ENCODE data around the gene UBAP2.

The UBAP2 gene

DNA sequence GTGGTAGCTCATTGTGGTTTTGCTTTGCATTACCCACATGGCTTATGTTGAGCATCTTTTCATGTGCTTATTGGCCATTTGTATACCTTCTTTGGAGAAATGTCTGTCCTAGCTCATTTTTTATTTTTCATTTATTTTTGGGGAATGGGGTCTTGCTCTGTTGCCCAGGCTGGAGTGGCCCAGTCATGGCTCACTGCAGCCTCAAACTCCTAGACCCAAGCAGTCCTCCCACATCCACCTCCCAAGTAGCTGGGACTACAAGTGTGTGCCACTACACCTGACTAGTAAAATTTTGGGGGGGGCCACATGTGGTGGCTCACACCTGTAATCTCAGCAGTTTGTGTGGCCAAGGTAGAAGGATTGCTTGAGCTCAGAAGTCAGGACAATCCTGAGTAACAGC, 154.4 kb downstream of the UBAP2 start:
- no peaks in the 10 kb centered on the region for H3K9me3 ChIP-seq (replicated peaks; ENCODE audit: insufficient read depth, low read length)
- DNase-seq, result no peak
- H3K4me1 ChIP-seq (ENCODE audit: low read length), result no peaks in the 10 kb centered on the region
- no peak overlapping the region for H3K27ac ChIP-seq (ENCODE audit: low read length)
- H3K4me2 ChIP-seq (ENCODE audit: low read depth, low read length), result no peak overlapping the region
- no peaks in the 10 kb centered on the region for H3F3A ChIP-seq (ENCODE audit: insufficient read depth, low read length)
- H3K9me2 ChIP-seq (replicated peaks; ENCODE audit: insufficient read depth, low read length), result no peaks in the 10 kb centered on the region
- H3K79me2 ChIP-seq (ENCODE audit: low read length), result peaks cover 32% of the 10 kb centered on the region
- no peak overlapping the region for H2AFZ ChIP-seq (ENCODE audit: low read length)
- no peak overlapping the region for H3K4me3 ChIP-seq (ENCODE audit: low read length)
- no peaks in the 10 kb centered on the region; the same call in 1 of the 2 replicates for H3K36me3 ChIP-seq (replicated peaks; ENCODE audit: insufficient read depth, low read length)
- TF ChIP-seq, protein P1, sequence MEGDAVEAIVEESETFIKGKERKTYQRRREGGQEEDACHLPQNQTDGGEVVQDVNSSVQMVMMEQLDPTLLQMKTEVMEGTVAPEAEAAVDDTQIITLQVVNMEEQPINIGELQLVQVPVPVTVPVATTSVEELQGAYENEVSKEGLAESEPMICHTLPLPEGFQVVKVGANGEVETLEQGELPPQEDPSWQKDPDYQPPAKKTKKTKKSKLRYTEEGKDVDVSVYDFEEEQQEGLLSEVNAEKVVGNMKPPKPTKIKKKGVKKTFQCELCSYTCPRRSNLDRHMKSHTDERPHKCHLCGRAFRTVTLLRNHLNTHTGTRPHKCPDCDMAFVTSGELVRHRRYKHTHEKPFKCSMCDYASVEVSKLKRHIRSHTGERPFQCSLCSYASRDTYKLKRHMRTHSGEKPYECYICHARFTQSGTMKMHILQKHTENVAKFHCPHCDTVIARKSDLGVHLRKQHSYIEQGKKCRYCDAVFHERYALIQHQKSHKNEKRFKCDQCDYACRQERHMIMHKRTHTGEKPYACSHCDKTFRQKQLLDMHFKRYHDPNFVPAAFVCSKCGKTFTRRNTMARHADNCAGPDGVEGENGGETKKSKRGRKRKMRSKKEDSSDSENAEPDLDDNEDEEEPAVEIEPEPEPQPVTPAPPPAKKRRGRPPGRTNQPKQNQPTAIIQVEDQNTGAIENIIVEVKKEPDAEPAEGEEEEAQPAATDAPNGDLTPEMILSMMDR (IDR thresholded peaks at IDR 0.05; ENCODE audit: low read length), result no peak
- TF ChIP-seq EZH2 (optimal IDR thresholded peaks at IDR 0.05; ENCODE audit: low read depth, low read length), result no peak
- no peak for TF ChIP-seq EZH2phosphoT487 (IDR thresholded peaks at IDR 0.05; ENCODE audit: low read length)
- no peak overlapping the region for H3K9ac ChIP-seq (ENCODE audit: low read length)
- H4K20me1 ChIP-seq (ENCODE audit: insufficient read depth, low read length), result no peaks in the 10 kb centered on the region
- no peaks in the 10 kb centered on the region for H3K27me3 ChIP-seq (replicated peaks; ENCODE audit: insufficient read depth, low read length)

DNA sequence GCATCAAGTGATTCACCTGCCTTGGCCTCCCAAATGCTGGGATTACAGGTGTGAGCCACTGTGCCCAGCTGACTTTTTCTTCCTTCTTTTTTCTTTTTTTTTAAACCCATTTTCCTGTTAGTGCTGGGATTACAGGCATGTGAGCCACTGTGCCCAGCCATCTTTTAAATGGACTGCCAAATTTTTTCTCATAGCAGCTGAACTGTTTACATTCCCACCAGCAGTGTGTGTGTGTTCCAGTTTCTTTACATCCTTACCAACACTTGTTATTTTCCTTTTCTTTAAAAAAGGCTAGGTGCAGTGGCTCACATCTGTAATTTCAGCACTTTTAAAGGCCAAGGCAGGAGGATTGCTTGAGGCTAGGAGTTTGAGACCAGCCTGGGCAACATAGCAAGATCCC, 154.8 kb downstream of the UBAP2 start:
- no peak for TF ChIP-seq EZH2 (optimal IDR thresholded peaks at IDR 0.05; ENCODE audit: low read depth, low read length)
- TF ChIP-seq EZH2phosphoT487 (IDR thresholded peaks at IDR 0.05; ENCODE audit: low read length), result no peak
- TF ChIP-seq, protein P1 (IDR thresholded peaks at IDR 0.05; ENCODE audit: low read length), result no peak
- Histone ChIP-seq H3K79me2 (ENCODE audit: low read length) (peaks cover 32% of the 10 kb centered on the region), H3K9me2 (replicated peaks; ENCODE audit: insufficient read depth, low read length) (no peaks in the 10 kb centered on the region), H3F3A (ENCODE audit: insufficient read depth, low read length) (no peaks in the 10 kb centered on the region), H3K9me3 (replicated peaks; ENCODE audit: insufficient read depth, low read length) (no peaks in the 10 kb centered on the region), H3K4me3 (ENCODE audit: low read length) (no peak overlapping the region), H4K20me1 (ENCODE audit: insufficient read depth, low read length) (no peaks in the 10 kb centered on the region), H3K27me3 (replicated peaks; ENCODE audit: insufficient read depth, low read length) (no peaks in the 10 kb centered on the region), H3K4me2 (ENCODE audit: low read depth, low read length) (no peak overlapping the region), H3K36me3 (replicated peaks; ENCODE audit: insufficient read depth, low read length) (no peaks in the 10 kb centered on the region; the same call in 1 of the 2 replicates), H3K9ac (ENCODE audit: low read length) (no peak overlapping the region), H2AFZ (ENCODE audit: low read length) (no peak overlapping the region), H3K27ac (ENCODE audit: low read length) (no peak overlapping the region), H3K4me1 (ENCODE audit: low read length) (no peaks in the 10 kb centered on the region)
- DNase-seq, result no peak

DNA sequence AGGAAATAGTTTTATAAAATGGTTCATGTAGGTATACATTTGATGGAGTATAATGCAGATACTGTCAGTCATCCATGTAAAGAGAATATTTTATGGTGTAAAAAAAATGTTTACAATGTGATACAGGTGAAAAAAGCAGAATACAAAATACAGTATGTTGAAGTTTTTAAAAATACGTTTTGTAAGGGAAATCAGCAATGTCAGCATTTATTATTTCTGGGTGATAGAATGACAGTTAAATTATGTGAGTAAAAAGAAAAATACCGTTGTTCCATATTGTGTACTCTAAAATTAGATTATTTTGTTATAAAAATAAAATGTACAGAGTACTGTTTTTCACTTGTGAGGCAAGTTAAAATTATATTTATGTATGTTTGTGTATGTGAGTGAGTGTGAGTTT, 162.7 kb downstream of the UBAP2 start:
- Histone ChIP-seq H3K27ac (ENCODE audit: low read length) (no peak overlapping the region), H3K9me3 (replicated peaks; ENCODE audit: insufficient read depth, low read length) (no peaks in the 10 kb centered on the region), H3K4me3 (ENCODE audit: low read length) (no peak overlapping the region), H3K79me2 (ENCODE audit: low read length) (peaks cover 49% of the 10 kb centered on the region), H3K27me3 (replicated peaks; ENCODE audit: insufficient read depth, low read length) (no peaks in the 10 kb centered on the region), H2AFZ (ENCODE audit: low read length) (no peak overlapping the region), H3K36me3 (replicated peaks; ENCODE audit: insufficient read depth, low read length) (no peaks in the 10 kb centered on the region; the same call in 1 of the 2 replicates), H3K9ac (ENCODE audit: low read length) (no peak overlapping the region), H3F3A (ENCODE audit: insufficient read depth, low read length) (no peaks in the 10 kb centered on the region), H3K4me1 (ENCODE audit: low read length) (no peaks in the 10 kb centered on the region), H3K9me2 (replicated peaks; ENCODE audit: insufficient read depth, low read length) (no peaks in the 10 kb centered on the region), H4K20me1 (ENCODE audit: insufficient read depth, low read length) (no peaks in the 10 kb centered on the region), H3K4me2 (ENCODE audit: low read depth, low read length) (no peak overlapping the region)
- TF ChIP-seq EZH2phosphoT487 (IDR thresholded peaks at IDR 0.05; ENCODE audit: low read length) (no peak), EZH2 (optimal IDR thresholded peaks at IDR 0.05; ENCODE audit: low read depth, low read length) (no peak)
- TF ChIP-seq, protein P1 (IDR thresholded peaks at IDR 0.05; ENCODE audit: low read length), result no peak
- no peak for DNase-seq
